Testis (tissue), 3 donors: ENCODE measurements around the gene TSKU. TPM values are rescaled to one million over a fixed set of nuclear protein-coding genes. Genes with fewer than 3 reads are reported as not detected.

ENCODE experiments used
- DNase-seq: peaks from one replicate; pipeline ENCODE4 v3.0.0-alpha.2; 2019
- H3K27ac ChIP-seq, 2 donors: fragments of 200-600 bp; sonication (generic); one replicate each; pipeline ENCODE4 v1.5.1; 2019
- H3K27me3 ChIP-seq: fragments of 200-600 bp; sonication (generic); one replicate; pipeline ENCODE4 v1.5.1; 2019
- H3K36me3 ChIP-seq: fragments of 200-600 bp; sonication (generic); one replicate; pipeline ENCODE4 v1.5.1; 2017; ENCODE audit warnings: low read depth; ENCODE audit errors: missing control alignments
- H3K4me1 ChIP-seq: fragments of 200-600 bp; sonication (generic); one replicate; pipeline ENCODE4 v1.5.1; 2019
- H3K4me3 ChIP-seq, 2 donors: fragments of 200-600 bp; sonication (generic); one replicate each; pipeline ENCODE4 v1.5.1; 2017 to 2019
- H3K9me3 ChIP-seq: fragments of 200-600 bp; sonication (generic); one replicate; pipeline ENCODE4 v1.5.1; 2017
- POLR2A ChIP-seq: fragments of 450-650 bp; IDR thresholded peaks from one replicate; pipeline ENCODE4 v1.6.1; 2017; ENCODE audit warnings: antibody characterized with exemption, mild to moderate bottlenecking, moderate library complexity
- WGBS, 2 donors: methylation state at CpG; one replicate each; pipeline ENCODE4 v1.1.5; 2018; 5-methylcytosine and 5-hydroxymethylcytosine counted together
- intact Hi-C: fragments of 100-400 bp; cut with DNase I; formaldehyde crosslinking; loops from one replicate; pipeline ENCODE4 v1.15.1; 2023; ENCODE audit warnings: low total_unique reads
- polyA plus RNA-seq: library from polyadenylated mRNA; stranded (reverse); fragments of 350-450 nt; fragmentation: Illumina TruSeq; extraction: RNeasy Lipid Tissue Mini Kit (QIAGEN cat#74804); gene quantifications from one replicate; pipeline ENCODE4 v1.2.3, GENCODE V29; 2014; ENCODE audit warnings: low read depth, low replicate concordance; ENCODE audit not compliant: insufficient read depth
- total RNA-seq, 2 donors: library from RNA; depleted of rRNA; stranded (reverse); fragments of >200 nt; gene quantifications; one replicate each; pipeline ENCODE4 v1.2.3, GENCODE V29; 2016
- TF ChIP-seq, protein P1 (sequence below), 3 experiments: fragments of 450-650 bp in 2 of 3; fragments of 200-600 bp in 1 of 3; sonication (generic) in 1 of 3; IDR thresholded peaks; one replicate each; pipeline ENCODE4 v1.5.1; 2016 to 2019; ENCODE audit warnings: antibody characterized with exemption in 3 of 3, mild to moderate bottlenecking in 2 of 3, moderate library complexity in 1 of 3

The TSKU gene
- total and polyA plus RNA-seq, 3 donors from 2014 or later, result 17.1 to 30.2 (median 25.9) TPM

DNA sequence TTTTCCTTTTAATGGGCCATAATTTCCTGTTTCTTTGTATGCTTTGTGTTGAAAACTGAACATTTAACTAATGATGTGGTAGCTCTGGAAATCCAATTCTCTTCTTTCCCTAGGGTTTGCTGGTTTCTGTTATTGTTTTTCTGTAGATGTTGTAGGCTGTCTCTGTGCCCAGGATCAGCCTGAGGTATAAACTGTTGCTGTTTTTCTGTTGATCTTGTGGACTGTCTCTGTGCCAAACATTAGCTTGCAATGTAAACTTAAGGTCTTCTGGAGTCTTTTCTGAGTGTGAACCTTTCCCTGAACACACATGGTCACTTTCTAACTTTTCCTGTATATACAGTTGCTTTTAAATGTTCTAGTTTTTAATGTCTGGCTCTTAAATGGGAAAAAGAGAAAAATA is 5.9 kb upstream of the TSKU start:
- Histone ChIP-seq H3K27ac (no peak overlapping the region), H3K4me1 (peaks cover 19% of the 10 kb centered on the region), H3K36me3 (no peaks in the 10 kb centered on the region), H3K9me3 (no peaks in the 10 kb centered on the region), H3K4me3 (no peak overlapping the region), H3K27me3 (no peaks in the 10 kb centered on the region)
- intact Hi-C loops, result no loop called here
- TF ChIP-seq, protein P1, sequence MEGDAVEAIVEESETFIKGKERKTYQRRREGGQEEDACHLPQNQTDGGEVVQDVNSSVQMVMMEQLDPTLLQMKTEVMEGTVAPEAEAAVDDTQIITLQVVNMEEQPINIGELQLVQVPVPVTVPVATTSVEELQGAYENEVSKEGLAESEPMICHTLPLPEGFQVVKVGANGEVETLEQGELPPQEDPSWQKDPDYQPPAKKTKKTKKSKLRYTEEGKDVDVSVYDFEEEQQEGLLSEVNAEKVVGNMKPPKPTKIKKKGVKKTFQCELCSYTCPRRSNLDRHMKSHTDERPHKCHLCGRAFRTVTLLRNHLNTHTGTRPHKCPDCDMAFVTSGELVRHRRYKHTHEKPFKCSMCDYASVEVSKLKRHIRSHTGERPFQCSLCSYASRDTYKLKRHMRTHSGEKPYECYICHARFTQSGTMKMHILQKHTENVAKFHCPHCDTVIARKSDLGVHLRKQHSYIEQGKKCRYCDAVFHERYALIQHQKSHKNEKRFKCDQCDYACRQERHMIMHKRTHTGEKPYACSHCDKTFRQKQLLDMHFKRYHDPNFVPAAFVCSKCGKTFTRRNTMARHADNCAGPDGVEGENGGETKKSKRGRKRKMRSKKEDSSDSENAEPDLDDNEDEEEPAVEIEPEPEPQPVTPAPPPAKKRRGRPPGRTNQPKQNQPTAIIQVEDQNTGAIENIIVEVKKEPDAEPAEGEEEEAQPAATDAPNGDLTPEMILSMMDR (IDR thresholded peaks at IDR 0.05), result no peak
- TF ChIP-seq POLR2A, result no peak
- no peak for DNase-seq

DNA sequence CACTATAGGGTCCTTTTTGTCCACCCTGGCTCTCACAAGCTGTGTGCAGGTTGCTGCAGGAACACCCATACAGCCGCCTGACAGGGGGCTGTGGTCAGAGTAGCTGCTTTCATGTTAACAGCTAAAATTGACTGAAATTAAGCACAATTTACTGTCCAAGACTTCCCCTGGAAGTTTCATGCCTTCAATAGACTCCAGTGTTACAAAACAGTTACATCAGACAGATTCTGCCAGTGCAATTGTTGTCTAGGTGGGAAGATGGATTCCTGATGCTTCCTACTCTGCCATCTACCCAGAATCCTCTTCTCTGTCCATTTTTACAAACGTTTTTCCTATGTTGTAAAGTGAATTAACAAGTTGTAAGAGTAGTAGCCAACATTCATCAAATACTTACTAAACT is 5.3 kb upstream of the TSKU start:
- no peaks in the 10 kb centered on the region for H3K36me3 ChIP-seq
- no peak overlapping the region for H3K27ac ChIP-seq
- 58 to 61% methylated on average over 2 of the region's 2 CpGs for WGBS, 2 donors
- intact Hi-C loops, result no loop called here
- TF ChIP-seq, protein P1 (IDR thresholded peaks at IDR 0.05), result no peak
- TF ChIP-seq POLR2A, result no peak
- DNase-seq, result no peak
- H3K4me3 ChIP-seq, result no peak overlapping the region
- H3K27me3 ChIP-seq, result no peaks in the 10 kb centered on the region
- H3K9me3 ChIP-seq, result no peaks in the 10 kb centered on the region
- peaks cover 15% of the 10 kb centered on the region for H3K4me1 ChIP-seq

DNA sequence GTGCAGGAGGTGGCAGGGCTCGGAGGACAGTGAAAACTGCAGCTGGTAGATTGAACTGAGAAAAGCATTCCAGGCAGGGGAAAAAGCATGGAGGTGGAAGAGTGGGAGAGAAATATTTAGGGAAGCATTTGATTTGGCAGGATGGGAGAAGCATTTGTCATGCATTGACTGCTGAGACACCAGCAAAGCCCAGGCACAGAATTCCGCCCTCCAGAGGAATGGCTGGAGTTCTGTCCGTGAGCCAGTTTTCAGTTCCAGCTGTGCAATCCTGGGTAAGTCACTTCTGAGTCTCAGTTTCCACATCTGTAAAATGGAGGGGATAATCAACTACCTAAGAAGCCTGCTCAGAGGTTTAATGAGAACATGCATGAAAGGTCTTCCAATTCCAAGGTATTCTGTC is 4.3 kb upstream of the TSKU start:
- Histone ChIP-seq H3K27ac (no peak overlapping the region), H3K36me3 (no peaks in the 10 kb centered on the region), H3K4me1 (peaks cover 5% of the 10 kb centered on the region), H3K9me3 (no peaks in the 10 kb centered on the region), H3K27me3 (no peaks in the 10 kb centered on the region), H3K4me3 (no peak overlapping the region)
- no peak for TF ChIP-seq POLR2A
- TF ChIP-seq, protein P1 (IDR thresholded peaks at IDR 0.05), result no peak
- intact Hi-C loops, result no loop called here
- WGBS, 2 donors, result 75 to 87% methylated on average over 3 of the region's 3 CpGs
- DNase-seq, result no peak

DNA sequence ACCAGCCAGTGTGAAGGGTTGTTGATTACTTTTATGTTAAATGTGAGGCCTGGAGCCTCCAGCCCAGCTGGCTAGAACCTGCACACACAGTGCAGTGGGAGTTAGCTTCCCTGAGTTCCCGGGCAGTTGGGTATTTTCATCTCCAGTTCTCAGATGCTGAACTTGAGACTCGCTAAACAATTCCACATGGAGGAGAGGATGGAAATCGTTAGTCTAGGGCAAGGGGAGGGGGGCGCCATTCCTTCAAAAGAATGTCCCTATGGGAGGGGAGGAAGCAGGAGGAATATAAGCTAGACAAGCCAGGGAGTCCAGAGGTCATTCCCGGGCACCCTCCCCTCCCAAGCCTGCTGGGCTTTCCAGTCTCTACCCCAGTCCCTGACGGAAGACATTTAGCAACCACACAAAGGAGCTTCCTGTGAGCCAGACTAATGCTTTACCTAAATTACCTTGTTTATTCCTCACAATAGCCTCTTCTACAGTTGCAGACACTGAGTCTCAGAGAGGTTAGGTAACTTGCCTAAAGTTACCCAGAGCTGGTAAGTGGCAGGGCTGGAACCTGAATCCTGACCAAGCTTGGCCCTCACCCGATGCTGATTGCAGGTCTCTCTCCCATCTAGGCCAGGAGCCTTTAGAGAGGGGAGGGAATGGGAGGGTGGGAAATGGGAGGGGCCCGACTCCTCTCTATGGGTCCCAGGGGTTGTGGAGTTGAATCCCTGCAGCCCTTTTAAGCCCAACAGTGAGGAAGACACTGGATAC is 1.9 kb upstream of the TSKU start:
- WGBS, 2 donors, result 43 to 48% methylated on average over 7 to 8 of the region's 8 CpGs
- Histone ChIP-seq H3K36me3 (no peaks in the 10 kb centered on the region), H3K4me1 (no peaks in the 10 kb centered on the region), H3K27ac (peak overlapping the region in 1 of 2 donors; percentile 93), H3K4me3 (no peak overlapping the region), H3K27me3 (no peaks in the 10 kb centered on the region), H3K9me3 (no peaks in the 10 kb centered on the region)
- no peak for TF ChIP-seq POLR2A
- TF ChIP-seq, protein P1 (IDR thresholded peaks at IDR 0.05), result no peak
- DNase-seq, result no peak
- intact Hi-C loops, result no loop called here
